GM21576 (cell line): ENCODE data around the gene ZNF174.

Source experiments
- ATAC-seq: cut with Tn5 transposase; IDR thresholded peaks from one replicate; pipeline ENCODE4 v1.9.1; 2021; ENCODE audit warnings: mild to moderate bottlenecking, moderate library complexity; ENCODE audit not compliant: unreplicated experiment

Gene ZNF174

GRCh38 chr16:3400779-3401688, at the start of gene ZNF174, which contains the start of gene ZSCAN32:
TSS of gene ZNF174 (plus strand) at chr16:3401215. CDS start at chr16:3402005, 790 bp downstream.
TSS of gene ZSCAN32 (minus strand) at chr16:3401004. CDS start at chr16:3397557, 3,447 bp downstream.
- ATAC-seq = peak; percentile 98

- ATAC-seq = no peak
Measured at GRCh38 chr16:3355589-3355988, 45.4 kb upstream of the ZNF174 start, which contains the start of gene OR2C1. TSS of gene OR2C1 (plus strand) at chr16:3355889. CDS start at chr16:3355941, 52 bp downstream.

- ATAC-seq = no peak
Measured at GRCh38 chr16:3356118-3356517, 44.9 kb upstream of the ZNF174 start.

- ATAC-seq = no peak
Measured at GRCh38 chr16:3358871-3359270, 42.1 kb upstream of the ZNF174 start.

- ATAC-seq = no peak
Measured at GRCh38 chr16:3362931-3363330, 38.1 kb upstream of the ZNF174 start.

- no peak for ATAC-seq
Measured at GRCh38 chr16:3363793-3364192, 37.2 kb upstream of the ZNF174 start.

GRCh38 chr16:3364774-3365427, 36.1 kb upstream of the ZNF174 start:
- ATAC-seq = peak; percentile 68

- ATAC-seq = no peak
Measured at GRCh38 chr16:3369073-3369472, 31.9 kb upstream of the ZNF174 start.

GRCh38 chr16:3375680-3376079, 25.3 kb upstream of the ZNF174 start:
- ATAC-seq = no peak

- ATAC-seq = no peak
Measured at GRCh38 chr16:3377917-3378316, 23.1 kb upstream of the ZNF174 start.

- ATAC-seq = no peak
Measured at GRCh38 chr16:3383045-3383448, 18.0 kb upstream of the ZNF174 start.

- ATAC-seq = no peak
Measured at GRCh38 chr16:3388325-3388724, 12.7 kb upstream of the ZNF174 start.

GRCh38 chr16:3389663-3390338, 11.2 kb upstream of the ZNF174 start:
- no peak for ATAC-seq

GRCh38 chr16:3400446-3400778, 603 bp upstream of the ZNF174 start:
- ATAC-seq = peak; percentile 14

- ATAC-seq = no peak
Measured at GRCh38 chr16:3401719-3402397, 843 bp downstream of the ZNF174 start.

- no peak for ATAC-seq
Measured at GRCh38 chr16:3408561-3409197, 7.7 kb downstream of the ZNF174 start.

- ATAC-seq = no peak
Measured at GRCh38 chr16:3413730-3414379, 12.8 kb downstream of the ZNF174 start.

- ATAC-seq = no peak
Measured at GRCh38 chr16:3431779-3432219, 30.8 kb downstream of the ZNF174 start.

- no peak for ATAC-seq
Measured at GRCh38 chr16:3434373-3434772, 33.4 kb downstream of the ZNF174 start.

GRCh38 chr16:3439637-3440036, 38.6 kb downstream of the ZNF174 start:
- ATAC-seq = no peak
